OCI-LY1 (cell line): ENCODE data around the gene DYRK1A.

Experiments
- CTCF ChIP-seq: fragments of 200-600 bp; sonication (generic), shearing (Covaris generic); IDR thresholded peaks from 2 replicates; pipeline ENCODE4 v1.5.1; 2017; ENCODE audit warnings: mild to moderate bottlenecking, antibody characterized with exemption, low read length, moderate library complexity, mixed read lengths
- EZH2 ChIP-seq: fragments of 200-600 bp; sonication (generic), shearing (Covaris generic); IDR thresholded peaks from 2 replicates; pipeline ENCODE4 v1.8.0; 2017; ENCODE audit warnings: borderline replicate concordance, mixed run types, mild to moderate bottlenecking, antibody characterized with exemption, low read length, moderate library complexity, mixed read lengths

- TF ChIP-seq CTCF (no peak), EZH2 (no peak)
These were observed 112.2 kb downstream of the DYRK1A start for GRCh38 chr21:37478794-37479193.
